ENCODE results near the gene EZR. TPM values are rescaled to one million over a fixed set of nuclear protein-coding genes. Genes with fewer than 3 reads are reported as not detected.
A peak's percentile ranks its signal among the peaks of the same experiment; 100 is the strongest.

The EZR gene
- total RNA-seq, 1 experiment from 2014 or later, result 1,402 TPM

GRCh38 chr6:158798311-158798710 is 20.9 kb downstream of the EZR start:
- POLR2A ChIA-PET, result interaction anchor here (0.7 to 1.5 kb wide), 2 partner anchors 9 to 72 kb away, joined by 3 to 5 read pairs; no protein-coding TSS in a partner anchor
- peaks cover 0 to 72% of the 10 kb centered on the region in 2 experiments; a peak in 3 of 4 replicates for H3K36me3 ChIP-seq (ENCODE audit: control insufficient read depth in 1 of 2, insufficient read depth in 2 of 2, low read length in 2 of 2)
- DNase-seq (ENCODE audit: low read depth, low spot score) (no peak), ATAC-seq (no peak)
- H3K79me2 ChIP-seq (ENCODE audit: insufficient read depth, low read length), result peaks cover 100% of the 10 kb centered on the region
- H3K27ac ChIP-seq (ENCODE audit: low read depth, low read length), result peak overlapping the region; percentile 57
- H3K9me3 ChIP-seq (ENCODE audit: control insufficient read depth in 1 of 2, insufficient read depth in 1 of 2, low read depth in 1 of 2, low read length in 2 of 2), result no peaks in the 10 kb centered on the region
- H4K20me1 ChIP-seq (ENCODE audit: insufficient read depth), result peaks cover 90% of the 10 kb centered on the region
- no peak overlapping the region for H2AFZ ChIP-seq (ENCODE audit: low read depth, low read length, poor library complexity, severe bottlenecking)
- no TSS peak for BruUV-seq (replicated peaks)
- TF ChIP-seq EZH2 (IDR thresholded peaks at IDR 0.05) (no peak), POLR2AphosphoS5 (IDR thresholded peaks at IDR 0.05; ENCODE audit: low read depth, low read length) (peak; percentile 44)
- H3K4me2 ChIP-seq (ENCODE audit: low read length), result peak overlapping the region; percentile 40; the same call in 1 of the 2 replicates
- peak overlapping the region; percentile 1; the same call in 1 of the 2 replicates for H3K9ac ChIP-seq (ENCODE audit: low read length)
- H3K27me3 ChIP-seq (ENCODE audit: insufficient read depth, low read length), result no peaks in the 10 kb centered on the region
- no peak overlapping the region for H3K4me3 ChIP-seq (replicated peaks in 1 of 2; ENCODE audit: low read depth in 1 of 2, low read length in 2 of 2)
- H3K4me1 ChIP-seq (ENCODE audit: control insufficient read depth in 1 of 2, insufficient read depth in 2 of 2, low read length in 2 of 2), result peaks cover 96 to 100% of the 10 kb centered on the region in 2 experiments
- intact Hi-C loops (cut with micrococcal nuclease), result no loop called here
- H3K9me2 ChIP-seq (ENCODE audit: insufficient read depth), result no peaks in the 10 kb centered on the region
- CTCF ChIA-PET, result no interaction called here
- RAD21 ChIA-PET (ENCODE audit: low non-redundant PET in 1 of 2, low total read pairs in 2 of 2, uncharacterized antibody in 2 of 2, unreplicated experiment in 2 of 2), result no interaction called here

DNA sequence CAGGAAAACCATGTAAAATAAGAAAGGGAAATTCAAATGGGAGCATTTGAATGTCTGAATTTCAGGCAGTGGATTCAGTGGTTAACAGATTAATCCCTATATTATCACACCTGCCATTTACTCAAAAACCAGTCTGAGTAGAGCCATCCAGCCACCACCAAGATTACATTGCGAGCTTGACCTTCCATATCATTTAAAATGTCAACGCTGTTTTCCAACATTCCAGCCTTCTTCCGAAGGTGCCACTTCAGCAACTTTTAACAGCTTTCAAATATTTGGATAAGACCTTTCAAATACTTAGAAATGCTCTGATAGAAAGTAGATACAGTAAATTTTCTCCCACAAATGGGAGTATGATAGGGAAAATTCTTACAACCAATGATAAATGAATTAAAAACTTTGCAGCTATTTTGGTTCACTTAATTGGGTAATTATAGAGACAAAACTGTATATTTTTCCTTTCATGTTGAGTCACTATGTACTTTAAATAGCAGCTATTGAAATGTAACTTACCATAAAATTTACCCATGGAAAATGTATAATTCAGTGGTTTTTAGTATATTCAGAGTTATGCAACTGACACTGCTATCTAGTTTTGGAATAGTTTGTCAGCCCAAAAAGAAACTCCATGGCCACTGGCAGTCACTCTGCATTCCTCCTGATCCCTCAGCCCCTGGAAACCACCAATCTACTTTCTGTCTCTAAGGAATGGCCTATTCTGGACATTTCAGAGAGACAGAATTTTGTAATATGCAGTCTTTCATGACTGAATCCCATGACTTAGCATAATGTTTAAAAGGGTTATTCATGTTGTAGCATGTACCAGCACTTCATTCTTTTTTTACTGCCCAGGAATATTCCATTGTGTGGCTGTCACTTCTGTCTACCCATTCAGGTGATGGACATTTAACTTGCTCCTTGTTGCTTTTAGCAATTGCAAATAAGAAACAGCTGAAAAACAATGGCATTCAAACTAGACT is 21.5 kb downstream of the EZR start:
- ATAC-seq, result no peak
- H4K20me1 ChIP-seq (ENCODE audit: insufficient read depth), result peaks cover 90% of the 10 kb centered on the region

More for the DNA sequence above, 21.5 kb downstream of the EZR start:
- H3K9me3 ChIP-seq (ENCODE audit: control insufficient read depth in 1 of 2, insufficient read depth in 1 of 2, low read depth in 1 of 2, low read length in 2 of 2), result no peaks in the 10 kb centered on the region
- peaks cover 100% of the 10 kb centered on the region for H3K79me2 ChIP-seq (ENCODE audit: insufficient read depth, low read length)
- peak overlapping the region; percentile 57; the same call in 1 of the 2 replicates for H3K27ac ChIP-seq (ENCODE audit: low read depth, low read length)
- RAD21 ChIA-PET (ENCODE audit: low non-redundant PET in 1 of 2, low total read pairs in 2 of 2, uncharacterized antibody in 2 of 2, unreplicated experiment in 2 of 2), result no interaction called here
- H3K9me2 ChIP-seq (ENCODE audit: insufficient read depth), result no peaks in the 10 kb centered on the region
- intact Hi-C loops (cut with micrococcal nuclease), result no loop called here
- TF ChIP-seq TCF7L2 (IDR thresholded peaks at IDR 0.05; ENCODE audit: borderline replicate concordance, extremely low read depth, insufficient read depth, insufficient read length) (no peak), POLR2AphosphoS5 (IDR thresholded peaks at IDR 0.05; ENCODE audit: low read depth, low read length) (peak; percentile 48; the same call in 1 of the 2 replicates)
- BruUV-seq (replicated peaks), result no TSS peak
- no peak for DNase-seq (ENCODE audit: low read depth, low spot score)
- H3K4me1 ChIP-seq (ENCODE audit: control insufficient read depth in 1 of 2, insufficient read depth in 2 of 2, low read length in 2 of 2), result peaks cover 96 to 100% of the 10 kb centered on the region in 2 experiments
- no peak overlapping the region for H2AFZ ChIP-seq (ENCODE audit: low read depth, low read length, poor library complexity, severe bottlenecking)
- H3K9ac ChIP-seq (ENCODE audit: low read length), result peak overlapping the region; percentile 1; the same call in 1 of the 2 replicates
- POLR2A ChIA-PET, result interaction anchor here (0.7 to 1.5 kb wide), 2 partner anchors 9 to 72 kb away, joined by 3 to 5 read pairs; no protein-coding TSS in a partner anchor
- CTCF ChIA-PET, result no interaction called here
- H3K27me3 ChIP-seq (ENCODE audit: insufficient read depth, low read length), result no peaks in the 10 kb centered on the region
- peaks cover 0 to 66% of the 10 kb centered on the region in 2 experiments; a peak in 3 of 4 replicates for H3K36me3 ChIP-seq (ENCODE audit: control insufficient read depth in 1 of 2, insufficient read depth in 2 of 2, low read length in 2 of 2)
- no peak overlapping the region for H3K4me3 ChIP-seq (replicated peaks in 1 of 2; ENCODE audit: low read depth in 1 of 2, low read length in 2 of 2)
- H3K4me2 ChIP-seq (ENCODE audit: low read length), result peak overlapping the region; percentile 4

Measured in HCT116 (cell line).